ENCODE data around the gene TMEM107. TPM values are rescaled to one million over a fixed set of nuclear protein-coding genes. Genes with fewer than 3 reads are reported as not detected.
A peak's percentile ranks its signal among the peaks of the same experiment; 100 is the strongest.
"Not testable (repeated sequence)": the region's sequence is repeated elsewhere in the genome, so short reads cannot be mapped to it uniquely, and the experiment has no call there.

The TMEM107 gene
- total RNA-seq, 4 donors from 2014 or later: 12.7 to 21.7 (median 15.5) TPM

GRCh38 chr17:8222380-8222629 is 46.1 kb upstream of the TMEM107 start:
- no peak for DNase-seq
- intact Hi-C loops (cut with DNase I): no loop called here
- H3K9me3 ChIP-seq: no peaks in the 10 kb centered on the region
- WGBS, 2 donors: 0% methylated on average over 5 of the region's 9 CpGs
- peaks cover 0 to 3% (median 0%) of the 10 kb centered on the region in 3 donors for H3K36me3 ChIP-seq
- no peaks in the 10 kb centered on the region for H3K27me3 ChIP-seq
- peak overlapping the region; percentile 55 to 85 (median 71) for H3K4me3 ChIP-seq
- peaks cover 5 to 60% (median 17%) of the 10 kb centered on the region in 3 donors for H3K4me1 ChIP-seq
- H3K27ac ChIP-seq: peak overlapping the region; percentile 96 to 100 (median 98)
- no peak for TF ChIP-seq POLR2A (IDR thresholded peaks at IDR 0.05)
- TF ChIP-seq, protein P1, sequence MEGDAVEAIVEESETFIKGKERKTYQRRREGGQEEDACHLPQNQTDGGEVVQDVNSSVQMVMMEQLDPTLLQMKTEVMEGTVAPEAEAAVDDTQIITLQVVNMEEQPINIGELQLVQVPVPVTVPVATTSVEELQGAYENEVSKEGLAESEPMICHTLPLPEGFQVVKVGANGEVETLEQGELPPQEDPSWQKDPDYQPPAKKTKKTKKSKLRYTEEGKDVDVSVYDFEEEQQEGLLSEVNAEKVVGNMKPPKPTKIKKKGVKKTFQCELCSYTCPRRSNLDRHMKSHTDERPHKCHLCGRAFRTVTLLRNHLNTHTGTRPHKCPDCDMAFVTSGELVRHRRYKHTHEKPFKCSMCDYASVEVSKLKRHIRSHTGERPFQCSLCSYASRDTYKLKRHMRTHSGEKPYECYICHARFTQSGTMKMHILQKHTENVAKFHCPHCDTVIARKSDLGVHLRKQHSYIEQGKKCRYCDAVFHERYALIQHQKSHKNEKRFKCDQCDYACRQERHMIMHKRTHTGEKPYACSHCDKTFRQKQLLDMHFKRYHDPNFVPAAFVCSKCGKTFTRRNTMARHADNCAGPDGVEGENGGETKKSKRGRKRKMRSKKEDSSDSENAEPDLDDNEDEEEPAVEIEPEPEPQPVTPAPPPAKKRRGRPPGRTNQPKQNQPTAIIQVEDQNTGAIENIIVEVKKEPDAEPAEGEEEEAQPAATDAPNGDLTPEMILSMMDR (IDR thresholded peaks at IDR 0.05): no peak

DNA sequence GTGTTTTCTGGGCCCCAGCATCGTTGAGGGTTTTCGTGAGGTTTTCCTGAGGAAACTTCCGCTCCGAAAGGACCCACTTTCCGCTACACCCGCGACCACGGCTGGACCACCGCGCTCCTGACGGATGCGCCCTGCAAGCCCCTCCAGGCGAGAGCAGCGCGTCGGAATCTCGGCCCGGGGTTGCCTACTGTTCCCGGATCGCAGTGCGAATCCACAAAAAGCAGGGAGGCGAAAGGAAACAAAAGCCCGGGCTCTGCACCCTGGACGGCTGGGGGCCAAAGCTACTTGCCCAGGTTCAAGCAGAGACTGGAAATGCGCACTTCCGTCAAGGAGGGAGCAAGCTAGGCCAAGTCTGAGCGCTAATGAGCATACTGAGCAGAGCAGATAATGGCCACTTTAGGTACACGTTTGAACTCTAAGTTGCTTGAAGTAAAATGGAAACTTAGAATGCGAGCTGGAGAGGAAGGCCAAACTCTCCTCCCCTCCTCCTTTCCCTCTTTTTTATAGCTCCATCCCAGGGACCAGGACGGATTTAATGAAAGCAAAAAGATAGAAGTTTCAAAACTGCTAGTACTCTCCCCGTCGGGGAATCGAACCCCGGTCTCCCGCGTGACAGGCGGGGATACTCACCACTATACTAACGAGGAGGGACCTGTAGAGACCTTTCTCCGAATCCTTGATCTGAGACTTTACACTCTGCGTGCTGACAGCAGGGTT is 45.6 kb upstream of the TMEM107 start:
- DNase-seq: no peak
- intact Hi-C loops (cut with DNase I): no loop called here
- Histone ChIP-seq H3K9me3 (no peaks in the 10 kb centered on the region), H3K4me1 (peaks cover 5 to 55% (median 17%) of the 10 kb centered on the region in 3 donors), H3K27me3 (no peaks in the 10 kb centered on the region), H3K4me3 (peak overlapping the region; percentile 55 to 85 (median 71)), H3K27ac (peak overlapping the region; percentile 96 to 100 (median 98)), H3K36me3 (no peaks in the 10 kb centered on the region)
- peak in 1 of 4 donors; percentile 19 for TF ChIP-seq POLR2A (IDR thresholded peaks at IDR 0.05)
- TF ChIP-seq, protein P1 (IDR thresholded peaks at IDR 0.05): peak in 1 of 6 experiments; percentile 10
- WGBS, 2 donors: 0 to 1% methylated on average over 16 to 33 of the region's 40 CpGs

DNA sequence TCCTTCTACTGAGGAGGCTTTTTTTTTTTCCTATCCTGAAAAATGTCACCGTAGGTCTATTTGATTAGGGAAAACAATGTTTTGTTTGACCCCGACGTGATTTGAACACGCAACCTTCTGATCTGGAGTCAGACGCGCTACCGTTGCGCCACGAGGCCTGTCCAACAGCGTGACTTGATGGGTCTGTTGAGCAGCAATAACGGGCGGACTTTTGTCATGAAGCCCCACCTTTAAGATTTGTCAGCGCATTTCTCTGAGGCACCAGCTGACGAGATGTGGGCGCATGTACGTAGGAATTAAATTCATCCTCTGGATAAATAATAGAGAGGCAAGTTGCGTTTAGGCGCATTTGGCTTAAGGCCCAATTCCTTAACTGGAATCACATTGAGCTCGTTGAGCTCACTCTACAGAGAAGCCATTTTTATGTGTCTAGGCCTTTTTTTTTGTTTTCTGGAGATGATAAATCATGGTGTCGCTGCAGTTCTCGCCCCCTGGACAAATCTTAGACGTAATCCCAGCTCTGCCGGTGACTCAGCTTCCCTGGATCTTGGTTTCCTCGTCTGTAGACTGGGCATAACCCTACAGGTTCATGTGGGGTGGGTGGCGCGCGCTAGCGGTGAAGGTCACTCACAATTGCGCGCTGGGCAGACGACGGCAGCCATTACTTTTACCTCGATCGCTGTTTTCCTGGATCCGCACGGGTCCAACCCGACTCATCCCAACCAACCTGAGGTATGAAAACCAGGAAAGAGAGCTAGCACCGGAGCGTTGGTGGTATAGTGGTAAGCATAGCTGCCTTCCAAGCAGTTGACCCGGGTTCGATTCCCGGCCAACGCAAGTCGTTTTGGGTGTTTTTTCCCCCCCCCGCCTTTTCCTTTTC is 44.8 kb upstream of the TMEM107 start:
- H3K9me3 ChIP-seq: no peaks in the 10 kb centered on the region
- H3K27ac ChIP-seq: peak overlapping the region; percentile 96 to 100 (median 98)
- TF ChIP-seq, protein P1 (IDR thresholded peaks at IDR 0.05): no peak
- peak in 2 of 4 donors; percentile 12 to 15 for TF ChIP-seq POLR2A (IDR thresholded peaks at IDR 0.05)
- peak overlapping the region; percentile 55 to 85 (median 71) for H3K4me3 ChIP-seq
- H3K27me3 ChIP-seq: no peaks in the 10 kb centered on the region
- H3K36me3 ChIP-seq: no peaks in the 10 kb centered on the region
- DNase-seq: no peak
- 1% methylated on average over 35 to 45 of the region's 45 CpGs for WGBS, 2 donors
- intact Hi-C loops (cut with DNase I): no loop called here
- peaks cover 5 to 47% (median 17%) of the 10 kb centered on the region in 3 donors for H3K4me1 ChIP-seq

- H3K4me1 ChIP-seq: peaks cover 6 to 42% (median 7%) of the 10 kb centered on the region in 3 donors
- H3K4me3 ChIP-seq; intact Hi-C loops (cut with DNase I); H3K27ac ChIP-seq; H3K9me3 ChIP-seq; DNase-seq; H3K36me3 ChIP-seq; H3K27me3 ChIP-seq: not testable (repeated sequence)
- 83 to 85% methylated on average over 10 to 15 of the region's 15 CpGs for WGBS, 2 donors
Observed at GRCh38 chr17:8214000-8214399, 37.8 kb upstream of the TMEM107 start.

- Histone ChIP-seq H3K27me3 (no peaks in the 10 kb centered on the region), H3K4me1 (peaks cover 6 to 49% (median 7%) of the 10 kb centered on the region in 3 donors), H3K27ac (peak overlapping the region; percentile 9 to 32 (median 20)), H3K9me3 (no peaks in the 10 kb centered on the region), H3K36me3 (no peaks in the 10 kb centered on the region), H3K4me3 (no peak overlapping the region)
- DNase-seq: no peak
- 76% methylated on average over 9 to 12 of the region's 14 CpGs for WGBS, 2 donors
- TF ChIP-seq POLR2A (IDR thresholded peaks at IDR 0.05): no peak
- TF ChIP-seq, protein P1 (IDR thresholded peaks at IDR 0.05): no peak
- intact Hi-C loops (cut with DNase I): no loop called here
Observed at GRCh38 chr17:8212312-8213180, 36.4 kb upstream of the TMEM107 start.

All from esophagus squamous epithelium (tissue), 5 donors.